NCI-H1105 treated with DMSO at 0.1 percent for 48 hours (cell line): ENCODE results near the gene FRK.
"Not testable (repeated sequence)": the region's sequence is repeated elsewhere in the genome, so short reads cannot be mapped to it uniquely, and the experiment has no call there.

Experiments
- DNase-seq: peaks from one replicate; lab custom pipeline; 2025; lab: John Stamatoyannopoulos, UW

FRK gene, protein sequence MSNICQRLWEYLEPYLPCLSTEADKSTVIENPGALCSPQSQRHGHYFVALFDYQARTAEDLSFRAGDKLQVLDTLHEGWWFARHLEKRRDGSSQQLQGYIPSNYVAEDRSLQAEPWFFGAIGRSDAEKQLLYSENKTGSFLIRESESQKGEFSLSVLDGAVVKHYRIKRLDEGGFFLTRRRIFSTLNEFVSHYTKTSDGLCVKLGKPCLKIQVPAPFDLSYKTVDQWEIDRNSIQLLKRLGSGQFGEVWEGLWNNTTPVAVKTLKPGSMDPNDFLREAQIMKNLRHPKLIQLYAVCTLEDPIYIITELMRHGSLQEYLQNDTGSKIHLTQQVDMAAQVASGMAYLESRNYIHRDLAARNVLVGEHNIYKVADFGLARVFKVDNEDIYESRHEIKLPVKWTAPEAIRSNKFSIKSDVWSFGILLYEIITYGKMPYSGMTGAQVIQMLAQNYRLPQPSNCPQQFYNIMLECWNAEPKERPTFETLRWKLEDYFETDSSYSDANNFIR

DNA sequence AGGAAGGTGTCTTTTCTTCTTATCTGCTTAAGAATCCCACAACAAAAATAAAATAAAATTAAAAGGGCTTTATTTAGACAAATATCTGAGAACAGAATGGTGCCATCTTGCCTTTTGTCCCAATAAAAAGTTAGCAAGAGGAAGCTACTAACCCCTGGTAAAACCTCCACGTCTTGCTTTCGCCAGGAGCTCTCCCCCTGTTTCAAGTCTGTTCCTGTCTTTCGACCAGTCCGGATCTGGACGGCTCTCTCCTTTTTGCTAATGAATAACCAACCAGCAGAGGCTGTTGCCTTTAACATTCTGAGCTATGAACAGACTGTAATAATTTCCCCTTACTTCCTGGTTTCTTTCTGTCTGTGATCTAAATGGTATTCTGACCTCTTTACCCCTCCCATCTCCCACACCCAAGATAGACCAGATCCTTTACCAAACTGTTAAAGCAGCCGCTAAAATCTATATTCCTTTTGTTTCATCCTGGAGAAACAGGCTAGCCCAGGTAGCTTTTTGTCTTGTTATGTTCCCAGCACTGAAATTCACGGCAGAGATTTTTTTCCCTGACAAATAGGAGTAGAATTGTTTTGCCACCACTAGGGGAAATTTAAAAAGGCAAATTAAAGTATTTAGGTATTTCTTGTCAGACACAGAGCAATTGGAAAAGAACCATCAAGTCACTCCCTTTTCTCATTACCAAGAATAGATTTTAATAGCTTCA, at the start of gene FRK:
Gene FRK (minus strand): TSS at position 320 of the 712 bp plus-strand sequence. CDS start 580 bp downstream, outside the sequence.
- no peak for DNase-seq

DNA sequence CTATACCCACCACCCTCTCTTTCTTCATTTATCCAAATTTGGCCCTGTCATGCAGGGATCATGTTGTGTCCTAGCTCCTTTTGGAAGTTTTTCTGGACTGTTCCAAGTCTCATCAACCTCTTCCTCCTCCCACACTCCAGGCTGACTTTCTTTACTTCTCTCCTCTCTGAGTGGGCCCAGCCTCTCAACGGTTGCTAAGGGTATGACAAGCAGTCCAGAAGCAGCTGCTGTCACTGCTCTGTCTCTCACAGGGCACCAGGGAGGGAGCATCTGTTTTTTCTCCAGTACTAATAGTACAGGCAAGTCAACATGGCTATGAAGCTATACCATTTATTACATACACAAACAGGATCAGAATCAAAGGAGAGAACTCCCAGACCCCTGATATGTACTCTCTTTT, 48.1 kb upstream of the FRK start:
- DNase-seq, result no peak

DNA sequence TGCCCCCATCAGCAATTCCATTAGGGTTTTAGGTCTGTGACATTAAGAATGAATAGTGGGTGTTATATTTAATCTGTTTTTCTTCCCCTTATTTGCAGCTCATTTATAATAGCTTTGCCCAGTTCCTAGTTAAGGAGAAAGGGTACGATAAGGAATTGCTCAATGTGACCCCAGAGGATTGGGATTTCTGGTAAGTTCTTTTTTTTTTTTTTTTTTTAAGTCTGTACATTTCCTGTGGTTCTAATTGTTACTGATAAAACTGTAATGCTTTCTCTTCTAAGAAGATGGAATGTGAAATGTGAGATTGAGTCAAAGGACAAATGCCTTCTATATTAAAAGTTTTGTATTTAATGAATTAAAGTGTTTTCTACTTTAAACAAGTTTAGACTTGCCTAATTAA, 45.5 kb upstream of the FRK start:
- DNase-seq, result no peak

DNA sequence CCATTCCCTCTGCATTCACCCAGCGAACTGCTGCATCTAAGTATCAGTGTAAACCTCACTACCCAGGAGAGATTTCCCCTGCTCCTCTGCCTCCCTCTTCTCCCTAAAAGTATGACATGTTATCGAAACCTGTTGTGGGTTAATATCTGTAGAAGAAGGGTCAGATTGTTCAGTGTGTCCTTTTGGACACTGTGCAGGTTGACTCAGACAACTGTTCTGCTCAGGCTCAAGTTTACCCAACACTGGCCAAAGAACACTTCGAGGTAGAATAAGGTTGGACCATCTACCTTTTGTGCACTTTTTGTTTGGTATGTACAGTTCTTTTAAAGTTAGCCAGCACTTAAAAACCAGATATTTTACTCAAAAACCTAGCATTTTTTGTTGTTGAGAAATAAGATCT, 44.6 kb upstream of the FRK start:
- DNase-seq, result no peak

DNA sequence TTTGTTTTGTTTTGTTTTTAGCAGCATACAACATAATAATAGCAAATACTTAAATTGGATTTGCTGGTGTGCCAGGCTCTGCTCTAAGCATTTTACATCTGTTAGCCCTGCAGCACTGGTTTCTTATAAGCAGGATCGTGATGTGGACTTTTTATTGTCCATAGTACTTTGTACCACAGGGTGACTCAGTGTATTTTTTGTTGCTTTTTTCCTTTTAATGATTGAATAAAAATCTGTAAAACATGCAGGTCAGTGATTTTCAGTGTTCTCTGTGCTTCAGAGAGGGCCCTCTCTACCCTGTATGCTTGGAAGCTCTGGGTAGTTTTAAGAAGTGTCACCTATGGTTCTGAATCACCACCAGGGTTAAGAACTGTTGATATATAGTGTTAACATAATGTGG, 43.9 kb upstream of the FRK start:
- DNase-seq, result no peak

DNA sequence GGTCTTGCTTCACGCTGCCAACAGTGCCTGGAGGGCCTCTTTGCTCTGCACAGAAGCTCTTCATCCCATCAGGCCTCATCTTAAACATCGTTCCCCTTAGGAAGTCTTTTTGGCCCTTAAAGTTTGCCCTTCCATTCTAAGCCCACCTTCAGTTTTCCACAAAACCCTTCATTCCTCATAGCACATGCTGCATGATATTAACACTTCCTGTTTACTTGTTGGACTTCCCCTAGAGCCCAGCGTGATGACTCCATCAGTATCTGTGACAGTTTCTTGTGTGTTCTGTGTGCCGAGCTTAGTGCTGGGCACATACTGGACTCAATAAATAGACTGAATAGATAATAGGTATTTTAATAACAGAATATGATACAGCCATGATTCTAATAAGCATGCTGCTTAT, 42.2 kb upstream of the FRK start:
- DNase-seq, result no peak

DNA sequence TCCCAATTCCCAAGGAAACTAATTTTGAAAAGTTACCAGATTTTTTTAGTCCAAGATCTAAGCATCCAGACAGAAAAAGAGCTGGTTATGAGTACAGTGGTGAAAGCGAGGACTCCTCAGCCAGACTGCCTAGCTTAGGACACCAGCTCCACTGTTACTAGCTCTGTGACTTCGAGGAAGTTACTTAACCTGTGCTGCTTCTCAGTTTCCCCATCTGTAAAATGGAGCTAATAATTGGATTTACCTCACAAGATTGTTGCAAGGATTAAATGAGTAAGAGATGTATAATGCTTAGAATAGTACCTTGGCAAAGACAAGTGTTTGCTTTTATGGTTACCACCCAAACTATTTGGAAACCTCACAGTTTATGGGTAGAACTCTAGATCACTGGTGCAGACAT, 41.1 kb upstream of the FRK start:
- DNase-seq, result no peak

DNA sequence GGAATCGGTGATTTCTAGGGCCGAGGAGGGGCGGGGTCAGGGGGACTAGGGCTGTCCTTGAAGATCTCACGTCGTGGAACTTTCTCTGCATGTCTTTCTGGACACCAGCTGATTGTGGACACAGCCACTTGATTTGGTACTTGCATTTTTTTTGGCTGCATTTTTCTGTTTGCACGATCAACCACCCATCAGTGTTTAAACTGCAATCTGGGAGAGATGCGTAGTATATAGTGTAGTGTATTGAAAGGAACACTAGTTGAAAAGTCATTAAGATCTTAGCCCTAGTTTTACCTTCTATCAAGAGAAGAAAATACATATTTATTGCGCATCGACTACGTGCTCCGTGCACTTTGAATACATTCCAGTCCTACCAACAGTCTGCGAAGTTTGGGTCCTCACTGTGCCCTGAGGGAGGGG, 40.6 kb upstream of the FRK start:
- peak; percentile 29 for DNase-seq

DNA sequence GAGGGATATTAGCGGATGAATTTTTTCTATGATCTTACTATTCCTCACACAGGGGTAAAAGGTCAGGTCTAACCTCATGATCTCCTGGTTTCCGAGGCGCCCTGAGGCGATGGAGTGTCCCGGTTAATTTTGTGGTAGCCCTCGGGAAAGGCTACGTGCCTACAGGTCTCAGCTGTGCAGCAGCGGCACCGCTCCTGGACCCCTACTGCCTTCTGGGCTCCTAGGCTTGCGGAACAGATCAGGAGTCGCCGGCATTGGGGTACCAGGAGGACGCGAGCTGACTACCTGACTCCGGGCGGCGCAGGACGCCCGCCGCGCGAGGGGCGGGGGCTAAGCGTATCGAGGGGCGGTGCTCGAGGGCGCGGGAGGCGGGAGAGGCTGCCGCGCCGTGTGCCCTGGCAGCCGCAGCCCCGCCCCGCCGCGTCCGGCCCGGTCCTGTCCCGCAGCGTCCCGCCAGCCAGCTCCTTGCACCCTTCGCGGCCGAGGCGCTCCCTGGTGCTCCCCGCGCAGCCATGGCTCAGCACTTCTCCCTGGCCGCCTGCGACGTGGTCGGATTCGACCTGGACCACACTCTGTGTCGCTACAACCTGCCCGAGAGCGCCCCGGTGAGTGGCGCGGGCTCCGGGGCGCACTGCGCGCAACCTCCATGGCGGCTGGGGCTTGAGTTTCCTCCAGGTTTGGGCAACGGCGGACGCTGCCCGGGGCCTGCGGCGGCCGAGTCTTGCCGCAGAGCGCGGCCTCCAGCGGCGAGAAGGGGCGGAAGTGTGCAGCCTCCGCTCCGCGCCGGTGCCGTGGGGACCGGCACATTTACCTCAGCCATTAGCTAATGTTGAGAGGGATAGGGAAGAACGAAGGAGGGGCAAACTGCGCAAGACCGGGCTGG, 40.0 kb upstream of the FRK start, which contains the start of gene NT5DC1:
Gene NT5DC1 (plus strand): TSS at position 435 of the 883 bp plus-strand sequence. CDS start 78 bp downstream, at position 513.
- DNase-seq, result peak; percentile 84

DNA sequence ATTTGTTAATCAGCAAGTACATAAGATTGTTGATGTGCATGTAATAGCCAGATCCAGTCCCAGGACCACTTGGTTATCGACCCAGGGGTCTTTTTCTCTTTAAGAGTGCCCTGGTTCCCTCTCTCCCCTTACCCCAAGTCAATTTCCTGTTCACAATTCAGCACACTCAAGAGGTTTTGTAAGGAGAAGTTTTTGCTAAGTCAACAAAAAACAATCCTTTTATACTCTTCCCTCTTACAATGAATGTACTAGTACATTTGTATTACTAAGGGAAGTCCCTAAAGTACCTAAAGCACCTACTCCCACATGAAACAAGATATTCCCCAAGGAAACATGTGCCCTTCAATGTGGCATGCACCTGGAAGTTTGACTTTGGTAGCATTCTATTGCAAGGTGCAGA, 38.3 kb upstream of the FRK start:
- no peak for DNase-seq

DNA sequence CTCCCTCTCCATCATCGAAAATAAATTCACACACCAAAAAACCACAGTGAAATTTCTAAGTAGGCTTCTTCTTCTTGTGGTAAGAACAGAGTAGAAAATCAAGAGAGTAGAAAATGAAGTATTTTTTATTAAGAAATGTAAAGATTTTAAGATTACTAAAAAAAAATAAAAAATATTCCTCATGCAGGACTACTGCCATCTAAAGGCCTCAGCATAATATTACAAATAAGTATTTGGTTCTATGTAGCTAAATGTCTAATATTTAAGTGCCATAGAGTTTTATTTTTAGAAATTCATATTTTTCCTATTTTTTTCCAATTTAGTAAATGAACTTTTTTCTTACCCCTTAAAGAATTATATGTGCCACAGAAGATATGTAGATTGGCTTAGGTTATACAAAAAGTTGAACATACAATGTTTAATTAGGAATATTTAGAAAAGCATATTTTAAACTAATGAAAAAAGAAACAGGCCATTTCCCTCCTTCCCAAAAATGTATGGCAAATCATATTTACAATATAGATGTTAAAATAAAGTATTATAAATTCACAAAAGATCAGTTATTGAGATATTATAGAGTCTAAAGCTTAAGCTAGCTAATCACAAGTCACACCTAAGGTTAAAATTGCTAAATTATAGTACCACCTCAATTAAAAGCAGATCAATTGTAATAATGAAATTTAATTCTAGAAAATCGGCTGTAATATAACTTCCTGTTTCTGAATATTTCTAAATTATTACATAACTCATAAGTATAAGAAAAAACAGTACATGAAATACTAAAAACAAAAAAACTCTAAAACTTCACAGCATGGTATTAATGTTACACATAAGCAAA, 36.5 kb upstream of the FRK start:
- DNase-seq, result no peak

DNA sequence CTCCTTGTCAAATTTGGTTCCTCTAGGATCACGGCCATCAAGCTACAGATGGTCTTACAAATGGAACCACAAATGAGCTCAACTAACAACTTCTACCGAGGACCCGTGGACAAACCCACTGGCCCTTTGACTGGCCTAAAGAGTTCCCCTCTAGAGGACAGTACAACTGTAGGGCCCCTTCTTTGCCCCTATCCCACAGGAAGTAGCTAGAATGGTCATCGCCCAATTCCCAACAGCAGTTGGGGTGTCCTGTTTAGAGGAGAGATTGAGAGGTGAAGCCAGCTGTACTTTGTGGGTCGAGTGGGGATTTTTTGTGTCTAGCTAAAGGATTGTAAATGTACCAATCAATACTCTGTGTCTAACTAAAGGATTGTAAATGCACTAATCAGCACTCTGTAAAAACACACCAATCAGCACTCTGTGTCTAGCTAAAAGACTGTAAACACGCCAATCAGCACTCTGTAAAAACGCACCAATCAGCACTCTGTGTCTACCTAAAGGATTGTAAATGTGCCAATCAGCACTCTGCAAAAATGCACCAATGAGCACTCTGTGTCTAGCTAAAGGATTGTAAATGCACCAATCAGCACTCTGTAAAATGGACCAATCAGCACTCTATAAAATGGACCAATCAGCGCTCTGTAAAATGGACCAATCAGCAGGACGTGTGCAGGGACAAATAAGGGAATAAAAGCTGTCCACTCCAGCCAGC, 35.5 kb upstream of the FRK start:
- not testable (repeated sequence) for DNase-seq

DNA sequence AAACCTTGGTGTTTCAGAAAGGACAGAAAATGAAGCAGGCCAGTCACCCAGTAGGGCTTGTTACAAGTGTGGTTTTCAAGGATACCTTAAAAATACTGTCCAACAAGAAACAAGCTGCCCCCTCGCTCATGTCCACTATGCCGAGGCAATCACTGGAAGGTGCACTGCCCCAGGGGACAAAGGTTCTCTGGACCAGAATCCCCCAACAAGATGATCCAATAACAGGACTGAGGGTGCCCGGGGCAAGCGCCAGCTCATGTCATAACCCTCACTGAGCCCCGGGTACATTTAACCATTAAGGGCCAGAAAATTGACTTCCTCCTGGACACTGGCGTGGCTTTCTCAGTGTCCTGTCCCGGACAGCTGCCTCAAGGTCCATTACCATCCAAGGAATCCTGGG, 33.4 kb upstream of the FRK start:
- no peak for DNase-seq

DNA sequence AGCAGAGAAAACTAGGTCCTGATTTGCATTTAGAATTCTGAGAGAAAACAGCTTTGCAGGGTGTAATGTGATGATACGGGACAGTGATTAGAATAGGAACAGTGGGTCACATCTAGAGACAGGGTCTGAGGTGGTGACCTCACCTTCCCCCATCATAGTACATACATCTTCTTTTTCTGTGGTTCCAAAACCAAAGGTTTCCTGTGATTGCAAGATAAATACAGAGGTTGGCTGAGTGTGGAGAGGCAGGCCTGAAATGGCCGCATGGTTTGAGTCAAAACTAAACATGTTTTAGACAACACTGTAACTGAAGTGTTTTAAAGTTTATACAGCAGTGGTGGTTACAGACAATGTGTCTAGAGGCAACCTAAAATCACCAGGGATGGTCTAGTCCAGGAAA, 29.6 kb upstream of the FRK start:
- DNase-seq, result no peak

DNA sequence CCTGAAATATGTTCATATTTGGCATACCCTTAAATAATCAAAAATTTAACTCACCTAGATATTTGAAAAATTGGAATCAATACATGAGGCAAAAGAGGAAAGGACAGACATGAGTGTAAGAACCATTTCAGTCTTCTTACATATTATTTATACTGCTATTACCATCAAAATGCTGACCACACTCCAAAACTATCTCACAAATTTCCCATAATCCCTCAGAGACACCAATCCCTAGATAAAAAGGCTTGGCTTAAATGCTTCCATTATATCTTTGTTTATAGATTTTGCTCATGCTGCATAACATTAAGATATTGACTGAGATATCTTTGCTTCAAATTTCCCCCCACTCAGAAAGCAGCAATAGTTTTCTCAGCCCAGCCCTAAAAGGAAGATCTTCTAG, 28.3 kb upstream of the FRK start:
- no peak for DNase-seq

DNA sequence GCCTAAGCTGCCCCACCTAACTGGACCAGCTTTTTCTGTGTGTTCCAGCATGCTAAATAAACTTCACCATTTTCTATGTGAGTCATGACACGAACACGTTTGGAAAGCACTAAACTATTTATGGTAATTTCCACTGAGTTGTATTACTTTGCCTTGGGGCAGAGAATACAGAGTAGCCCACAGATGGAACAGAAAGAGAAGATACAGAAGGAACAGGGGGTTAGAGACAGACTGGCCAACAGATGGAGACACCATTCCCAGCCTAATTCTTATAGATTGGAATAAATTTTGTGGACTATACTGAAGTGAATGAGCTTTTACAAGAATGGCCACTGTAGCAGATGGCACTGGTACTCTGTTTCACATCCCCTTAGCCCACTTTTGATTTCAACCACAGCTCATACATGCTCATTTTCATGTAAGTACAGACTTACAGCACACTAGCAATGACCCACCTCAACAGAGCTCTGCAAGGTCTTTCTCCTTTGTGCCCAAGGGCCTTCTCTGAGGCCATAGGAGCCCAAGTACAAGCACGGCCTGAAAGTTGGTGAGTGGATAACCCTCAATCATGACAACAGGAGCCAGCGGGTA, 26.8 kb upstream of the FRK start:
- no peak for DNase-seq

DNA sequence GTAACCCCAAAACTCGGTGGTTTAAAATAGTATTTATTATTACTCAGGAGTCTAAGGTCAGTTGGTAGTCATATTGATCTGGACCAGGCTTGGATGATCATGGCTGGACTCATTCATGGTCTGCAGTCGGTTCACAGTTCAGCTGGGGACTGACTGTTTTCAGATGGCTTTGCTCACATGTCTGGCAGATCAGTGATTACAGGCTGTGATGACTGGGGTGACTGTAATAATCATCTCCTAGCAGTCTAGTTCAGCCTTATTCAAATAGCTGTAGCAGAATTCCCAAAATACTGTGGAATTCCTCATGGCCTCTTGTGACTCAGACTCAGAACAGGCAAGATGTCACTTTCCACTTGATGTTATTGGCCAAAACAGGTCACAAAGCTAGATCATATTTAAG, 23.6 kb upstream of the FRK start:
- DNase-seq, result no peak

DNA sequence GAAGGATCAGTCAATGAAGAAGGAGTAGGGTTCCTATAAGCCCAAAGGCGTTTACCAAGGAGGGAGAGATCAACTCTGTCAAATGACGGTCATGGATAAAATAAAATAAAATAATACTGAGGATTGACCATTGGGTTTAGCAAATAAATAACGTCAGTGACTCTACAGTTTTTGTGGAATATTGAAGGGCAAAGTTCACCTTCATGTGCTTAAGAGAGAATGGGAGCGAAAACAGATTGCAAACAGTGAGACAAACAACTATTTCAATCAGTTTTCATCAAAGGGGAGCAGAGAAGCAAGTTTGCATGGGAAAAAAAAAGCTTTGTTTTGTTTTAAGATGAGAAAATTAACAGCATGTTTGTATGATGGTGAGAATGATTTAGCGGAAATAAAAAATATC, 22.4 kb upstream of the FRK start:
- no peak for DNase-seq

DNA sequence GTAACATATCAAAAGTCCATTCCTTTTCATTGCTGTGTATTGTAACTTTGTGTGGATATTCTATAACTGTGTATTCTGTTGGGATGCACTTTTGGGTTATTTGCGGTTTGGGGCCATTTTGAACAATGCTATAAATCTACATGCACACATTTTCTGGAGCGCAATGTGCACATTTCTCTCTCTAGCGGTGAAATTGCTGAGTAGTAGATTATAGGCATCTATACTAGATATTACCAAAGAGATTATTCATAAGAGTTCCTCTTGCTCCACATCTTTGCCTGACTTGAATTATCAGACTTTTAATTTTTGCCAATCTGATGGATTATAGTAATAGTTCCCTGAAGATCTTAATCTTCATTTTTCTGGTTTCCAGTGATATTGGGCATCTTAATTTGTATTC, 18.3 kb upstream of the FRK start:
- no peak for DNase-seq

DNA sequence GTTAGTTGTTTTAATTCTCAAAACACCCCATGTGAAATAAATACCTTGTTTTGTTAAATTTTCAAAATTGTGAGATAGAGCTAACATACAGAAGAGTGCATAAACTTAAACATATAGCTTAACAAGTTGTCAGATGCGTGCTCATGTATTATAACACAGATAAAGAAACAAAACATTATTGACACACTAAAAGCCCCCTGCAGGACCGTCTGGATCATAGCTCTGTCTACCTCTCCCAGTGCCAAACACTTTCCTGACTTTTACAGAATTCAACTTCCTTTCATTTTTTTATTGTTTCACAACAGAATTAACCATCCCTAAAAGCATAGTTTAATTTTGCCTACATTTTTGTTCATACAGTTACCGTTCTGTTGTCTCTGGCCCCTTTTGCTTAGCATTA, 17.8 kb upstream of the FRK start:
- no peak for DNase-seq
